Neural progenitor cell (in vitro differentiated cells): ENCODE measurements around the gene GSG1L.

Experiments
- CTCF ChIP-seq: fragments of 200-600 bp; sonication (generic); IDR thresholded peaks from 2 replicates; pipeline ENCODE4 v1.5.1; 2017; ENCODE audit warnings: antibody characterized with exemption, mild to moderate bottlenecking
- EZH2 ChIP-seq: fragments of 200-600 bp; sonication (generic); IDR thresholded peaks from 2 replicates; pipeline ENCODE4 v1.6.1; 2017; ENCODE audit warnings: antibody characterized with exemption, mild to moderate bottlenecking, moderate library complexity
- EZH2phosphoT487 ChIP-seq: fragments of 200-600 bp; sonication (generic); IDR thresholded peaks from 2 replicates; pipeline ENCODE4 v1.6.1; 2017; ENCODE audit warnings: antibody characterized with exemption

GRCh38 chr16:27802664-27803439, 260.7 kb downstream of the GSG1L start:
- no peak for TF ChIP-seq CTCF
- no peak for TF ChIP-seq EZH2phosphoT487
- no peak for TF ChIP-seq EZH2
